ENCODE data around the gene PPP6R2. TPM values are rescaled to one million over a fixed set of nuclear protein-coding genes. Genes with fewer than 3 reads are reported as not detected.

PPP6R2 gene
- total and polyA plus RNA-seq, 10 donors, result 23.6 to 76.2 (median 62.1) TPM

GRCh38 chr22:50316114-50317065, 26.7 kb upstream of the PPP6R2 start:
- Histone ChIP-seq H3K27ac (peak overlapping the region in 1 of 8 donors; percentile 84), H3K27me3 (replicated peaks in 1 of 7) (no peaks in the 10 kb centered on the region), H3K36me3 (peaks cover 0 to 8% (median 0%) of the 10 kb centered on the region in 6 donors), H3K9me3 (no peaks in the 10 kb centered on the region), H3K4me3 (no peak overlapping the region), H3K4me1 (peaks cover 20 to 69% (median 46%) of the 10 kb centered on the region in 6 donors)
- peak; percentile 74 for DNase-seq
- intact Hi-C loops (cut with DNase I; ENCODE audit: low total_unique reads), result no loop called here
- no peak for TF ChIP-seq CTCF (IDR thresholded peaks at IDR 0.05 in 8 of 11, conservative IDR thresholded peaks at IDR 0.05 in 3 of 11)
- TF ChIP-seq POLR2AphosphoS5 (IDR thresholded peaks at IDR 0.05), result no peak
- TF ChIP-seq POLR2A (IDR thresholded peaks at IDR 0.05), result no peak
- 87 to 93% (median 90%) methylated on average over 28 to 32 of the region's 45 CpGs for WGBS, 5 donors

- TF ChIP-seq POLR2A (IDR thresholded peaks at IDR 0.05) (no peak), CTCF (IDR thresholded peaks at IDR 0.05 in 8 of 11, conservative IDR thresholded peaks at IDR 0.05 in 3 of 11) (no peak), POLR2AphosphoS5 (IDR thresholded peaks at IDR 0.05) (no peak)
- H3K9me3 ChIP-seq, result no peaks in the 10 kb centered on the region
- H3K27ac ChIP-seq, result peak overlapping the region in 2 of 8 donors; percentile 8 to 41
- no peak overlapping the region for H3K4me3 ChIP-seq
- intact Hi-C loops (cut with DNase I; ENCODE audit: low total_unique reads), result no loop called here
- H3K36me3 ChIP-seq, result peaks cover 0 to under 1% (median 0%) of the 10 kb centered on the region in 6 donors
- H3K27me3 ChIP-seq (replicated peaks in 1 of 7), result no peaks in the 10 kb centered on the region
- 79 to 100% (median 92%) methylated on average over 5 to 9 of the region's 9 CpGs for WGBS, 5 donors
- no peak for DNase-seq
- peaks cover 17 to 61% (median 38%) of the 10 kb centered on the region in 6 donors for H3K4me1 ChIP-seq
Measured at GRCh38 chr22:50317178-50317577, 25.9 kb upstream of the PPP6R2 start.

GRCh38 chr22:50317674-50318073, 25.5 kb upstream of the PPP6R2 start:
- H3K9me3 ChIP-seq, result no peaks in the 10 kb centered on the region
- H3K4me1 ChIP-seq, result peaks cover 17 to 58% (median 36%) of the 10 kb centered on the region in 6 donors
- WGBS, 5 donors, result 78 to 93% (median 89%) methylated on average over 7 of the region's 7 CpGs
- no peaks in the 10 kb centered on the region for H3K27me3 ChIP-seq (replicated peaks in 1 of 7)
- no peak for TF ChIP-seq POLR2A (IDR thresholded peaks at IDR 0.05)
- no peak for TF ChIP-seq CTCF (IDR thresholded peaks at IDR 0.05 in 8 of 11, conservative IDR thresholded peaks at IDR 0.05 in 3 of 11)
- DNase-seq, result no peak
- H3K36me3 ChIP-seq, result no peaks in the 10 kb centered on the region
- intact Hi-C loops (cut with DNase I; ENCODE audit: low total_unique reads), result no loop called here
- H3K27ac ChIP-seq, result peak overlapping the region in 3 of 8 donors; percentile 8 to 41 (median 11)
- H3K4me3 ChIP-seq, result no peak overlapping the region

GRCh38 chr22:50318356-50318697, 24.8 kb upstream of the PPP6R2 start:
- Histone ChIP-seq H3K36me3 (no peaks in the 10 kb centered on the region), H3K4me1 (peaks cover 17 to 52% (median 30%) of the 10 kb centered on the region in 6 donors), H3K27me3 (replicated peaks in 1 of 7) (no peaks in the 10 kb centered on the region), H3K9me3 (no peaks in the 10 kb centered on the region), H3K27ac (peak overlapping the region in 1 of 8 donors; percentile 5), H3K4me3 (no peak overlapping the region)
- no peak for DNase-seq
- intact Hi-C loops (cut with DNase I; ENCODE audit: low total_unique reads), result no loop called here
- TF ChIP-seq POLR2A (IDR thresholded peaks at IDR 0.05), result no peak
- TF ChIP-seq CTCF (IDR thresholded peaks at IDR 0.05 in 8 of 11, conservative IDR thresholded peaks at IDR 0.05 in 3 of 11), result no peak
- no peak for TF ChIP-seq POLR2AphosphoS5 (IDR thresholded peaks at IDR 0.05)
- WGBS, 5 donors, result 74 to 93% (median 85%) methylated on average over 6 to 7 of the region's 7 CpGs

Measured in spleen (tissue), 11 donors.